Left lung (tissue), 10 donors: ENCODE data around the gene PAPSS2. TPM values are rescaled to one million over a fixed set of nuclear protein-coding genes. Genes with fewer than 3 reads are reported as not detected.
"Not testable (repeated sequence)": the region's sequence is repeated elsewhere in the genome, so short reads cannot be mapped to it uniquely, and the experiment has no call there.

Experiments
- ATAC-seq: fragments of 200-7000 bp; cut with Tn5 transposase; one replicate; pipeline ENCODE4 v1.9.1; 2020; ENCODE audit warnings: moderate library complexity
- DNase-seq, 4 donors: peaks; one replicate each; pipeline ENCODE4 v3.0.0-alpha.2; 2013 to 2020
- H3K27ac ChIP-seq, 2 donors: fragments of 200-600 bp; sonication (generic) in 1 of 2; one replicate each; pipeline versions ENCODE4 v1.5.0 to v1.8.0; 2020 to 2021
- H3K27me3 ChIP-seq, 2 donors: fragments of 200-600 bp; sonication (generic) in 1 of 2; one replicate each; pipeline versions ENCODE4 v1.5.0 to v1.8.0; 2020 to 2021
- H3K36me3 ChIP-seq, 2 donors: fragments of 200-600 bp; sonication (generic) in 1 of 2; one replicate each; pipeline versions ENCODE4 v1.5.0 to v1.8.0; 2020 to 2021
- H3K4me1 ChIP-seq, 2 donors: fragments of 200-600 bp; one replicate each; pipeline ENCODE4 v1.8.0; 2021
- H3K4me3 ChIP-seq, 2 donors: fragments of 200-600 bp; sonication (generic) in 1 of 2; one replicate each; pipeline versions ENCODE4 v1.5.0 to v1.8.0; 2020 to 2021; ENCODE audit warnings: mild to moderate bottlenecking in 1 of 2
- H3K9me3 ChIP-seq, 2 donors: fragments of 200-600 bp; sonication (generic) in 1 of 2; one replicate each; pipeline versions ENCODE4 v1.5.0 to v1.8.0; 2020 to 2021
- intact Hi-C, 2 donors: fragments of 100-400 bp; cut with DNase I; formaldehyde crosslinking; loops; one replicate each; pipeline versions ENCODE4 v1.11.2 to v1.14.2; 2022
- polyA plus RNA-seq, 6 donors: library from polyadenylated mRNA; unstranded; fragments of 120-200 nt; gene quantifications; one replicate each; pipeline ENCODE4 v1.2.1, GENCODE V29; 2013; ENCODE audit not compliant: insufficient read length in 6 of 6
- total RNA-seq, 2 donors: library from RNA; stranded (reverse); fragmentation: NEBNext Ultra II Directional; extraction: Animal tissue kit (Norgen Biotek cat#: 25700); gene quantifications; one replicate each; pipeline ENCODE4 v1.2.1, GENCODE V29; 2021
- TF ChIP-seq, protein P1 (sequence below), 2 donors: fragments of 200-600 bp; sonication (generic) in 1 of 2; IDR thresholded peaks; one replicate each; pipeline versions ENCODE4 v1.5.0 to v1.8.0; 2021; ENCODE audit warnings: antibody characterized with exemption in 2 of 2
- donor health status: DM: no; HTN: yes; CAD: no.
- donor health status: DM: no; HTN: no; CAD: no.

The PAPSS2 gene
- total and polyA plus RNA-seq, 8 donors = 49.0 to 183 (median 58.0) TPM

DNA sequence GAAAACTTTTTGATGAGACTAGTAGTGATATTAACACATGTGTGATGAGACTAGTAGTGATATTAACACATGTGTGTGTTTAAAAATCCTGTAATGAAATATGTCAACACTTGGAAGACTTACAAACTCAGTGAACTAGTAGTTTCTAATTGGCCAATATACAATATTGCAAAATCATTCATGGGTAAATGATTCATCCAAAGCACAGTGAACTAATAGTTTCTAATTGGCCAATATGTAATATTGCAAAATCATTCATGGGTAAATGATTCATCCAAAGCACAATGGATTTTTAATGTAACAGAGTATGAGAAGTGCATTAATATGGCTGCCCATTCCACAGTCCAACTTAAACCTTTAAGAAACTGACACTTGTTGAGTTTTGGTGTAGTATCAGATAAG, 80.6 kb downstream of the PAPSS2 start:
- intact Hi-C loops = no loop called here
- Histone ChIP-seq H3K9me3 (no peaks in the 10 kb centered on the region), H3K4me1 (peaks cover 0 to 22% of the 10 kb centered on the region in 2 donors), H3K27ac (peak overlapping the region; percentile 16 to 69), H3K36me3 (peaks cover 0 to 28% of the 10 kb centered on the region in 2 donors), H3K27me3 (no peaks in the 10 kb centered on the region), H3K4me3 (no peak overlapping the region)
- TF ChIP-seq, protein P1, sequence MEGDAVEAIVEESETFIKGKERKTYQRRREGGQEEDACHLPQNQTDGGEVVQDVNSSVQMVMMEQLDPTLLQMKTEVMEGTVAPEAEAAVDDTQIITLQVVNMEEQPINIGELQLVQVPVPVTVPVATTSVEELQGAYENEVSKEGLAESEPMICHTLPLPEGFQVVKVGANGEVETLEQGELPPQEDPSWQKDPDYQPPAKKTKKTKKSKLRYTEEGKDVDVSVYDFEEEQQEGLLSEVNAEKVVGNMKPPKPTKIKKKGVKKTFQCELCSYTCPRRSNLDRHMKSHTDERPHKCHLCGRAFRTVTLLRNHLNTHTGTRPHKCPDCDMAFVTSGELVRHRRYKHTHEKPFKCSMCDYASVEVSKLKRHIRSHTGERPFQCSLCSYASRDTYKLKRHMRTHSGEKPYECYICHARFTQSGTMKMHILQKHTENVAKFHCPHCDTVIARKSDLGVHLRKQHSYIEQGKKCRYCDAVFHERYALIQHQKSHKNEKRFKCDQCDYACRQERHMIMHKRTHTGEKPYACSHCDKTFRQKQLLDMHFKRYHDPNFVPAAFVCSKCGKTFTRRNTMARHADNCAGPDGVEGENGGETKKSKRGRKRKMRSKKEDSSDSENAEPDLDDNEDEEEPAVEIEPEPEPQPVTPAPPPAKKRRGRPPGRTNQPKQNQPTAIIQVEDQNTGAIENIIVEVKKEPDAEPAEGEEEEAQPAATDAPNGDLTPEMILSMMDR (IDR thresholded peaks at IDR 0.05) = no peak
- DNase-seq (no peak), ATAC-seq (peak; percentile 58)

GRCh38 chr10:87742992-87743610, 83.4 kb downstream of the PAPSS2 start:
- peak; percentile 48 for ATAC-seq
- H3K9me3 ChIP-seq, H3K27me3 ChIP-seq, H3K4me3 ChIP-seq, intact Hi-C loops: not testable (repeated sequence)
- H3K36me3 ChIP-seq = peaks cover 0 to 51% of the 10 kb centered on the region in 2 donors
- peak overlapping the region in 1 of 2 donors; percentile 24 for H3K27ac ChIP-seq
- peaks cover 0 to 20% of the 10 kb centered on the region in 2 donors for H3K4me1 ChIP-seq
- DNase-seq = peak in 2 of 4 donors; percentile 72 to 78

GRCh38 chr10:87744606-87745005, 84.9 kb downstream of the PAPSS2 start:
- Histone ChIP-seq H3K4me3 (no peak overlapping the region), H3K27ac (no peak overlapping the region), H3K9me3 (no peaks in the 10 kb centered on the region), H3K27me3 (no peaks in the 10 kb centered on the region), H3K36me3 (peaks cover 0 to 63% of the 10 kb centered on the region in 2 donors), H3K4me1 (peaks cover 0 to 18% of the 10 kb centered on the region in 2 donors)
- TF ChIP-seq, protein P1 (IDR thresholded peaks at IDR 0.05) = no peak
- no peak for ATAC-seq
- intact Hi-C loops = no loop called here
- no peak for DNase-seq

DNA sequence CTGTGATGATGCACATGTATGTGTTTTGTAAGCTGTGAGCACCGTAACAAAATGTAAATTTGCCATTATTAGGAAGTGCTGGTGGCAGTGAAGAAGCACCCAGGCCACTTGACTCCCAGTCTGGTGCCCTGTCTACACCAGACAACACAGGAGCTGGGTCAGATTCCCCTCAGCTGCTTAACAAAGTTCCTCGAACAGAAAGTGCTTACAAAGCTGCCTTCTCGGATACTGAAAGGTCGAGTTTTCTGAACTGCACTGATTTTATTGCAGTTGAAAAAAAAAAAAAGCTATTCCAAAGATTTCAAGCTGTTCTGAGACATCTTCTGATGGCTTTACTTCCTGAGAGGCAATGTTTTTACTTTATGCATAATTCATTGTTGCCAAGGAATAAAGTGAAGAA, 87.2 kb downstream of the PAPSS2 start:
- Histone ChIP-seq H3K27ac (no peak overlapping the region), H3K4me3 (no peak overlapping the region), H3K36me3 (peaks cover 0 to 60% of the 10 kb centered on the region in 2 donors), H3K9me3 (no peaks in the 10 kb centered on the region), H3K4me1 (peaks cover 0 to 4% of the 10 kb centered on the region in 2 donors), H3K27me3 (no peaks in the 10 kb centered on the region)
- TF ChIP-seq, protein P1 (IDR thresholded peaks at IDR 0.05) = no peak
- DNase-seq (no peak), ATAC-seq (no peak)
- intact Hi-C loops = no loop called here

GRCh38 chr10:87748244-87748643, 88.6 kb downstream of the PAPSS2 start:
- H3K4me1 ChIP-seq, intact Hi-C loops, H3K4me3 ChIP-seq, DNase-seq, ATAC-seq, H3K9me3 ChIP-seq, H3K27me3 ChIP-seq, H3K27ac ChIP-seq: not testable (repeated sequence)
- peaks cover 0 to 55% of the 10 kb centered on the region in 2 donors for H3K36me3 ChIP-seq

GRCh38 chr10:87750001-87750671, 90.5 kb downstream of the PAPSS2 start:
- DNase-seq = no peak
- TF ChIP-seq, protein P1 (IDR thresholded peaks at IDR 0.05) = no peak
- Histone ChIP-seq H3K27me3 (no peaks in the 10 kb centered on the region), H3K4me1 (no peaks in the 10 kb centered on the region), H3K27ac (no peak overlapping the region), H3K4me3 (no peak overlapping the region), H3K9me3 (no peaks in the 10 kb centered on the region), H3K36me3 (peaks cover 0 to 40% of the 10 kb centered on the region in 2 donors)
- intact Hi-C loops = no loop called here
- ATAC-seq = no peak
